IPS DF 4.7 (cell line): ENCODE data around the gene MAN1C1.

Source experiments
- DNase-seq: peaks from one replicate; pipeline ENCODE4 v3.0.0-alpha.2; 2013; ENCODE audit warnings: low spot score; ENCODE audit errors: extremely low read depth

MAN1C1 gene

DNA sequence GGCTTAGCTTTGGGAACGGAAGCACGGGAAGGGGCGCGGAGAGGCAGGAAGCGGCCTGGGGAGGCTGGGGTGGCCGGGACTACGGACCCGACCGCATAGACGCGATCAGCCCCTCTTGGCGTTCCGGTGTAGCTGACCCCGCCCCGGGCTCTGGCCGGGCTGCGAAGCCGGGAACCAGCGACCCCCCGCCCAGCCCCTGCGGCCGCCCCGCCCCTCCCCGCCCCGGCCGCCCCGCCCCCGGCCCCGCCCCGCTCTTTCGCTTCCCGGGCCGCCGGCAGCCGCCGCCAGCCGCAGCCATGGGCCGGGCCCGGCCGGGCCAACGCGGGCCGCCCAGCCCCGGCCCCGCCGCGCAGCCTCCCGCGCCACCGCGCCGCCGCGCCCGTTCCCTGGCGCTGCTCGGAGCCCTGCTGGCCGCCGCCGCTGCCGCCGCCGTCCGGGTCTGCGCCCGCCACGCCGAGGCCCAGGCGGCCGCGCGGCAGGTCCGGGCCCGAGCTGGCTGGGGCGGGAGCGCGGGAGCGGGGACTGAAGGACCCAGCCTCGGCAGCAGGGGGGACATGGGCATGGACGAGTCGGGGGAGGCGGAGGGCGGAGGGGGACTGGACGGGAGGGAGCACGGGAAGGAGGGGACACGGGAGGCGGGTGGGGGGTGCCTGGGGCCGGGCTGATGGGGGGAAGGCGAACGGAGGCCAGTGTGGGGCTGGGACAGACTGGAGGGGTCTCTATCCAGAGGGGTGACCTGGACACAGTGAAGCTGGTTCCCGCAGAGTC is 183.5 kb downstream of the MAN1C1 start, which contains the start of gene SELENON:
TSS of gene SELENON (plus strand) at position 259 of the 768 bp plus-strand sequence. CDS start at position 297, 38 bp downstream.
- DNase-seq, result no peak

DNA sequence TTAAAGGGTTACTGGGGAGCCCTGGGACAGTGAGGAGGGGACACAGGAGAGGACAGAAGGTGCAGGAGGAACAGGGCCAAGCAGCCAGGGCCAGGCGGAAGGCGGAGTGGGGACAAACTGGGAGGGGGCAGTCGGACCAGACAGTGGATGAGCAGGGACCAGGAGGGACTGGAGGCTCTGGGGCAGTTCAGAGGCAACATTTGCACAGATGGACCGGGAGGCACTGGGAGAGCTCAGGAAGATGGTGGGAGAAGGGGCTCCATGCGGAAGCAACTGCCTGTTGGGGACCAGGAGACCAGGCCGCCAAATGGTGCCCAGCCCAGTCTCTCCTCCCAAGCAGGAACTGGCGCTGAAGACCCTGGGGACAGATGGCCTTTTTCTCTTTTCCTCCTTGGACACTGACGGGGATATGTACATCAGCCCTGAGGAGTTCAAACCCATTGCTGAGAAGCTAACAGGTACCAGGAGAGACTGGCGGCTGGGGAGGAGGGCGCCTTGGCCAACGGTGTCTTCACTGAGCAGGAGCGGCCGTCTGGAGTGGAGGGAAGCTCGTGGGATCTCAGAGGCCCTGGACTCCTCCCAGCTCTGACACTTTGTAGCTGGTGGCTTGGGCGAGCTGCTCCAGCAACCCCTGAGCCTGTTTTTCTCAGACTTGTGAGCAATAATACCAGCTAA is 184.2 kb downstream of the MAN1C1 start:
- no peak for DNase-seq

DNA sequence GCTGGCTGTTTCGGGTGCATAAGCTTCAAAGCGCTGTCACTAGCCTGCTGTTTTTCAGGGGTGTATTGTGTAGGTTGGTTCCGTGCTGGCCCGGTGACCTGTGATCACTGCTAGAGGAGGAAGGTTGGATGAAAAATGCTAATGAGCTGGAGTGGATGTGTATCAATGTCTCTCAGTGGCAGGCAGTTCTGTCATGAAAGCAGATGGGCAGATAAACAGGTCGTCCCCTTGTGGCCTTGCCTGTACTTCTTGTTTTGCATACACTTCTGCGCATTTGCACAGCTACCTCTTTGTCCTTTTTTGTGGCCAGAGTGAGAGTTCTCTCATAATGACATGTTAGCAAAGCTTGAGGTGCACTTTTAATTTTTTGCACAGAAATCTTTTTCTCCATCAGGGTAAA is 186.3 kb downstream of the MAN1C1 start:
- DNase-seq, result no peak

DNA sequence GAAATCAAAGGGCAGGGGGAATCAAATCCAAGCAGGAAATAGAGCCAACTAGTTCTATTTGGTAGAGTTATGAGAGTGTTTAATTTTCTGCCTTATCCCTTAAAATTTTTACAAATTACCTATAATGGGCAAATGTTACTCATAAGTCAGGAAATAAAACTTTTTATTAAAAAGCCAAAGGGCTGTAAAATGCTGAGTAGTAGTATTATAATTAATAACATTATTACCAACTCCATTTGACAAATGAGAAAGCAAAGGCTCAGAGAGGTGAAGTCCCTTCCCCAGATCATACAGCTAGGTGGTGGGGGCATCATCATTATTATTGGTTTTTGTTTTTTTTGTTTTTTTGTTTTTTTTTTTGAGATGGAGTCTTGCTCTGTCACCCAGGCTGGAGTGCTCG is 186.8 kb downstream of the MAN1C1 start:
- DNase-seq, result no peak

DNA sequence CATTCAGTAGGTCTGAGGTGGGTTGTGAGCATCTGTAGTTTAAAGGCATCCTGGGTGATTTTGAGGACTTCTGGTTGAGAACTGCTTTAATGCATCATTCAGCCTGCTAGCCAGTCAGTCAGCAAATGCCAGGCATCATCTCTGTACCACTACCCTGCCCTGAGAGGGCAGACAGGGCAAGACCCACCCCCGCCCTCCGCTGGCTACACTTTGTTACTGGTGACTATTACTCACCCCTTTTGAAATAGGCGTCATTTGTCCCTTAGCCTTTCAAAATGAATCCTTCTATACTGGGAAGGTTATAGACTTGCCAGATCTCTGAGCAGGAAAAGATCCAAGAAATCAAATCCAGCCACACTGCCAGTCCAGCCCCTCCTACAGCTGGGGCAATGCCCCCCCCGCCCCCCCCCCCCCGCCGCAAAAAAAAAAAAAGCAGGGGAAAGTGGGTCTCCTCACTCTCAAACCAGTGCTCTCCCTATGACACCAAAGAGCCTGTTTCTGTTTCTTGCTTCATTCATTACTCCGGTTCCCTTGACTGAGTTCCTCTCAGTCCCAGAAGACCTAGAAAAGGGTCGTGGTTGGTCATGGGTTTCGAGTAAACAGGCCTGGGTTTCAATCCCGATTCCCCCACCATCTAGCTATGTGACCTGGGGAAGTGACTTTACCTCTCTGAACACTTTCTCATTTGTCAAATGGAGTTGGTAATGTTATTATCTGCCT is 187.8 kb downstream of the MAN1C1 start:
- DNase-seq, result no peak

DNA sequence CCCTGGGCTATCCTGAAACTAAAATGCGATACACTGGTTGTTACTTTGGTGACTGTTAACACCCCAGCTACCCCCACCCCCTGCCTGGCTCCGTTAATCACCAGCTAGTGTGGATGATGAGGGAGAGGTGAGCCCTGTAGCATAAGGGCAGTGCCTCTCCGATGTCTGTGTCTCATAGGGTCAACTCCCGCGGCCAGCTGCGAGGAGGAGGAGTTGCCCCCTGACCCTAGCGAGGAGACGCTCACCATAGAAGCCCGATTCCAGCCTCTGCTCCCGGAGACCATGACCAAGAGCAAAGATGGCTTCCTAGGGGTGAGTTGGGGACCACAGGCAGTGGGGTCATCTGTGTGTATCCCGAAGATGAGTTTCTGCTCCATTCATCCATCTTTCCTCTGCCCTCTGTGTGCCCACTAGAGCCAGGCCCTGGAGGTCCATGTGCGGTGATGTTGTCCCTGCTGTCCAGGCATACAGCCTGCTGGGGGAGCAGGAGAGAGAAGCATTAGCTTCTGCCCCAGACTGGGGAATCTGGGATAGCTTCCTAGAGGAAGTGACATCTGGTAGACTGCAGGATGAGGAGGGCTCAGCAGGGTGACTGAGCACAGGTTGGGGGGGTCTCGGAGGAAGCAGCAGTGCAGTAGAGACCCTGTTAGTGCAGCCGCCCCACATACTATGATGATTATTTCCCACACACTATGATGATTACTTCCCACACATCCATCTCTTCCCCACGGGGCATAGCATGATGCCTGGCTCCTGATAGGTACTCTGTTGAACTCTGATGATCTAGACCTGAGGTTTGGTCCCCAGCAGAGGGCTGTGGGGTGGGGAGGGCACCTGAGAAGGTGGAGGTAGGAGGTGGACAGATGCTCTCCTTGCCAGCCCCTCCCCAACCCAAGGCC is 188.6 kb downstream of the MAN1C1 start:
- DNase-seq, result no peak

DNA sequence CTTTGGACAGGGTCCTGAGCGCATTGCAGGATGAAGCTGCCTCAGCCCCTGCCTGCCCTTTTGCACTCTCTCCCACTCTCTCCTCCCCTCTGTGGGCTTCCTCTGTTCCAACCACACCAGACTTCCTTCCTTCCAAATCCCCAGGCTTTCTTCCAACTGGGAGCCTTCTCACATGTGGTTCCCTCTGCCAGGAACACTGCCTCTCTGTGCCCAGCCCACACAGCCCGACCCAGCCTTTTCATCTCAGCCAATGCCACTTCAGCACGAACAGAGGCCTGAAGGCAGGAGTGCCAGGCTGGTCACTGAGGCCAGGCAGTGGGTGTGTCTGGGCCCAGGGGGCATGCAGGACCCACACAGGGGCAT is 189.3 kb downstream of the MAN1C1 start:
- DNase-seq, result no peak

DNA sequence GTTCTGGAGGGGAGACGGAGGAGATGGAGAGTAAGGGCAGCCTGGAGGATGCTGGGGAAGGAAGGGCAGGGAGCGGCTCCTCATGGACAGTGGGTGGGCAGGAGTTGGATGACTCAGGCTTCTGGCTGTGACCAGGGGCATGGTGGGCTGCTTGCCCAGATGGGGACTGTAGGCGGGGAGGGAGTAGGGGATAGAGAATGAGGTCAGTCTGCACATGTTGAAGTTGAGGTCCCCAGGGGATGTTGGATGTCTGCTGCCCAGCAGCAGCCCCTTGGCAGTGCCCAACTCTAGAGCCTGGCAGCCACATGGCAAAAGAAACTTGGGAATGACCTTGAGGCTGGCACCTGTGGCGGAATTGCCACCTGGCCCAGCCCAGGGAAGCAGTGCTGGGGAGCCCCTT is 189.8 kb downstream of the MAN1C1 start:
- no peak for DNase-seq

DNA sequence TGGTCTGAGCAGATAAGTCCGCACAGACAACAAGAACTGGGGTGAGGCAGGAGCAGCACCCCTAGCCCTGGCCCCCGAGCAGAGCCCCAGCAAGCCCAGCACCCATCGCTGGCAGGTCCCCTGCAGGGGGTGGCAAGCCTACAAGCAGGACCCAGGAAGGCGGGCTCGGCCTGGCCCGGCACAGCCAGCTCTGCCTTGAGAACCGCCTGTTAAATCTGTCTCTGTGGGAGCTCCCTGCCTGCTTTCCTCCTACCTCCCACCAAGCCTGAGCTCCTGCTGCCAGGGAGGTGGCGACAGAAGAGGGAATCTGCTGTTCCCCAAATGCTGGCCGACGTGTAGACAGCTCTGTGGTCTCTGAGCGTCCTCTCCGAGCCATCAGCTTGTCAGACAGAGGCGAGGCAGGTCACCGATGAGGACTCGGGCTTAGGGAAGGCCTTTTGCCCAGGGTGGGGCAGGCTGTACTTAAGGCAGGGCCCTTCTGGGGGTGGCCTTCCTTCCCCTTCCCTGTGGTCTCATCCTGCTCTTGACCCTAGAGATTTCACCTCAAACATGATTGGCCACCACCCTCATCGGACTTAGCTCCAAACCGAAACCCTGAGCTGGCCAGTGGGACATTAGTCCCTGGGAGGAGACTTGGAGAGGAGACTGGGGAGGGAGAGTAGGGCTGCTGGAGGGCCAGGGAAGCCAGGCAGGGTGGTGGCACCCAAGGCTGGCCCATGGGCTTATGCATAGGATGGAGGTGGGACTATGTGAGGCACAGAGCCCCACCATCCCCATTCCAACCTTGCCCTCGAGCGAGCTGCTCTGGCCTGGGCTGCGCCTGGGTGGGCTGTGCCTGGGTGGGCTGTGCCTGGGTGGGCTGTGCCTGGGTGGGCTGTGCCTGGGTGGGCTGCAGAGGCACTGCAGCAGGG is 191.1 kb downstream of the MAN1C1 start:
- no peak for DNase-seq

DNA sequence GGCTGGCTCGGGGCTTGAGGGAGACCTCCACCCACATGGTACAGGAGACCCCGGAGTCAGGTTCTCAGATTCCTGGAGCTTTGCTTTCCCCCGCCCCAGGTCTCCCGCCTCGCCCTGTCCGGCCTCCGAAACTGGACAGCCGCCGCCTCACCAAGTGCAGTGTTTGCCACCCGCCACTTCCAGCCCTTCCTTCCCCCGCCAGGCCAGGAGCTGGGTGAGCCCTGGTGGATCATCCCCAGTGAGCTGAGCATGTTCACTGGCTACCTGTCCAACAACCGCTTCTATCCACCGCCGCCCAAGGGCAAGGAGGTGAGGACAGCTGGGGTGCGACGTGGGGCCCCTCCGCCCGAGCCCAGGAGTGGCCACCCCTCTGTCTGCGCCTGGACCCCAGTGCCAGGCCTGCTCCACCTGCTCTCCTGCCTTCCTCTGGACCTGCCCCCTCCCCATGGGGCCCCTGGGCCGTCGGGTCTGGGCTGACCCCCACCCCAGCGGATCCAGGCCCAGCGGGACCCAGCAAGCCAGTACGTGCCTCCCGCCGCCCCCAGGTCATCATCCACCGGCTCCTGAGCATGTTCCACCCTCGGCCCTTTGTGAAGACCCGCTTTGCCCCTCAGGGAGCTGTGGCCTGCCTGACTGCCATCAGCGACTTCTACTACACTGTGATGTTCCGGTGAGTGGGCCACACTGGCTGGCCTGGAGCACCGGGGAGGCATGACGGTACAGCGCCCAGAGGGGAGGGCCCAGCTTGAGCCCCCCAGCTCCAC is 192.1 kb downstream of the MAN1C1 start:
- no peak for DNase-seq

DNA sequence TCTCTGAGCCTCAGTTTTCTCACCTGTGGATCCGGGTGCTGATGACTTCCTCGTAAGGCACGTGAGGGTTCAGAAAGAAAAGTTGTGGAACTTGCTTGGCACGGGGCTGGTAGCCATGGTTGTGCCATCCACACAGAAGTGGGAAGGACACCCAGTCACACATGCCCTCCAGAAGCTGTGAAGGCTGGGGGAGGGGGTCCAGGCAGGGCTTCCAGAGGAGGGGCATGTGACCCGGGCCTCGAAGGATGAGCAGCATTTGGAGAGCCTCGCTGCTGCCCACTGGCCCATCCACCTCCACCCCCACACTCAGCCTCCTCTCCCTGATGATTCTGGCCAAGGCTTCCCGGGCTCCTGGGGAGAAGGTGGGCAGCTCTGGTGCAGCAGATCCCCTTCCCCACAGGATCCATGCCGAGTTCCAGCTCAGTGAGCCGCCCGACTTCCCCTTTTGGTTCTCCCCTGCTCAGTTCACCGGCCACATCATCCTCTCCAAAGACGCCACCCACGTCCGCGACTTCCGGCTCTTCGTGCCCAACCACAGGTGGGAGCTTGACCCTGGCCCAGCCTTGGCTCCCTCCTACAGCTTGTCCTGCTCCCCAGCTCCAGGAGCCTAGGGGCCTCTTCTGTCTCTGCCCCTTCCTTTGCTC is 192.8 kb downstream of the MAN1C1 start:
- no peak for DNase-seq

DNA sequence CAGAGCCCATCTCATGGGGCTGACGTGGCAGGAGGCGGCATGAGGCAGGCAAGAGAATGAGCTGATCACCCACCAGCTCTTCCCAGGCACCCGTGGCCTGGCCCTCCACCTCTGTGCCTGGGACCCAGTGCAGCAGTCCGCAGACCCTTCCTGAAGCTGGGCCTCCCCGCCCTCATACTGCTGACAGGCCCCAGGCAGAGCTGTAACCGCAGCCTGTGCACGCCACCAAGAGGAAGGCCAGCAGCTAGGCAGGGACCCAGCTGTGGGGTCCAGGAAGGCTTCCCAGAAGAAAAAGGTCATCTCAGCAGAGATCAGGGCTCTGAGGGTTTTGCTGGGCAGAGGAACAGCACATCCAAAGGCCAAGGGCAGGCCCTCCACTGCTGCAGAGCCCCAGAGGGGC is 193.3 kb downstream of the MAN1C1 start:
- DNase-seq, result no peak

DNA sequence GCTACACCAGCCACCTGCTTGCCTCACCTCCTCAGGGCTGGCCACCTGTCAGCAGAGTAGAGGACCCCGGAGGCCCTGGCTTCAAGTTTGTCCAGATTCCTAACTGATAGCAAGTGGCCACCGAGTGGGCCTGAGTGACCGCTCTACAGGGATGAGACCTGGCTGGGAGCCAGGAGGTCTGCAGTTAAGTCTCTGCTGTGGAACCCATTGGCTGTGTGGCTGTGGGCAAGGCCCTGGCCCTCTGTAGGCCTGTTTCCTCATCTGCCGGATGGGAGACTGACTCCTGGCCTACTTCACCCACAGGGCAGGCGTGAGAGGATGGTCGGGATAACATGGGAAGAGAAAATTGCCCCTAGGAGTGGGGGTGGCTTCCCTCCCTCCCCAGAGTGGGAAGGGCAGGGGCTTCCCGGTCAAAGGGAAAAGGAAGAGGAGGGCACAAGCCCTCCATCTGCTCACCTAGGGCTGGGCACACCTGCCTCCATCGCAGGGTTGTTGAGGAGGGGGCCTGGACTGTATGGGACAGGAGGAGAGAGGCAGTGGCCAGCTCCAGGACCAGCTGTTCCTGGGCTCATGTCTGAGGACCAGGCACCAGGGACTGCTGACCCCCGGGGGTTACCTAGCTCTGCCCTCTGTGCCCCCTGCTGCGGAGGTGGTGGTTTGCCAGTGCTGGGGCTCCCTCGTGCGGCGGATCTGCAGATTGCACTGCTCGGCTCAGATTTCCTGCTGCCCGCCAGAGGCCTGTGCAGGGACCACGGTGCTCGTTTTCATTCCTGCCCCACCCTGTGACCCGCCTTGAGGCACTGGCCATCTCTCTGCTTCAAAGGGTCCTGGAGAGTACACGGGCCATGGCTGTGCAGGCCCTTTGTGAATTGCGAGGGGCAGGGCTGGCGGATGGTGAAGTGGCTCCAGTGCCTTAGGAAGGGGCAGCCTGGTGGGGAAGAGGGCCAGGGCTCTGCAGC is 194.0 kb downstream of the MAN1C1 start:
- no peak for DNase-seq

DNA sequence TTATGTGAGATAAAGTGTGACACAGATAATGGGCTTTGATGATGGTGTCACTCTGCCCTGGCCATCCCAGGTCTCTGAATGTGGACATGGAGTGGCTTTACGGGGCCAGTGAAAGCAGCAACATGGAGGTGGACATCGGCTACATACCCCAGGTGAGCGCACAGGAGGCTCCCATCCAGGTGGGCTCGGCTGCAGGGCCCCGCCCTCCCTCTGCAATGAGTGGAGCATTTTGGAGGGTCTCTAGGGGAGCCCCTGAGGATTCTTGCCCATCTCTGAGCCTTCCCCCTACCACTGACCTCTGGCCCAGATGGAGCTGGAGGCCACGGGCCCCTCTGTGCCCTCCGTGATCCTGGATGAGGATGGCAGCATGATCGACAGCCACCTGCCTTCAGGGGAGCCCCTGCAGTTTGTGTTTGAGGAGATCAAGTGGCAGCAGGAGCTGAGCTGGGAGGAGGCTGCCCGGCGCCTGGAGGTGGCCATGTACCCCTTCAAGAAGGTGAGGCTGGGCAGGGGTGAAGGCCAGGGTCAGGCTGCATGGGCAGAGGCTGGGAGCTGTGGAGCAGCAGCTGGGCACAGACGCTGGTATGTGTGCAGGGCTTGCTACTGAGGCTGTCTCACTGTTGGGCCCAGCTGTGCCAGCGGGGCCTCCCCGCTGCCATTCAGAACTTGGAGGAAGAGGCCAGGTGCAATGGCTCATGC is 194.9 kb downstream of the MAN1C1 start:
- no peak for DNase-seq

DNA sequence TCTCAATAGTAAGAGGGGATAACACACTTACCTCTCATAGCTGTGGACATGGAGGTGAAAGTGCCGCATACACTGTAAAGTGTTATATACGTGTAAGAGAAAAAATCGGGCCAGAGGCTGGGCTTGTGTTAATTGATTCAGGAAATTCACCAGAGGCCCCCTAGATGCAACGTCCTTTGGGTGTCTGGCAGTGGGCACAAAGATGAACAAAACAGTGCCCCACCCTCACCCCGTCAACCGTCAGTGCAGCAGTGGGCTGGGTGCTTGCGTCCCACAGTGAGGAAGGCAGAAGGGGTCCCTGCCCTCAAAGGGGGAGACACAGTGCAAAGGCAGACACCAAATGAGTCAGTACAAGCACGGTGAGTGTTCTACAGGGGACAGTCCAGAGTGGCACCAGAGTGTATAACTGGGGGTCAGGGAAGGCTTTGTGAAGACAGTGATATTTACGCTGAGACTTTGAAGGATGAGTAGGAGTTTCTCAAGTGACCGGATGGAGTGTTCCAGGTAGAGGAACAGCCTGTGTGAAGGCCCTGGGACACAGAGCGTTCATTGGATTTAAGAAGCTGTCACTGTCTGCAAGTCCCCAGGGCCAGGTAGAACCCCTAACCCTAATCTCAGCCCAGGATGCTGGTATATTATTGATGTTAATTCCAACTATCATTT is 196.6 kb downstream of the MAN1C1 start:
- DNase-seq, result no peak

DNA sequence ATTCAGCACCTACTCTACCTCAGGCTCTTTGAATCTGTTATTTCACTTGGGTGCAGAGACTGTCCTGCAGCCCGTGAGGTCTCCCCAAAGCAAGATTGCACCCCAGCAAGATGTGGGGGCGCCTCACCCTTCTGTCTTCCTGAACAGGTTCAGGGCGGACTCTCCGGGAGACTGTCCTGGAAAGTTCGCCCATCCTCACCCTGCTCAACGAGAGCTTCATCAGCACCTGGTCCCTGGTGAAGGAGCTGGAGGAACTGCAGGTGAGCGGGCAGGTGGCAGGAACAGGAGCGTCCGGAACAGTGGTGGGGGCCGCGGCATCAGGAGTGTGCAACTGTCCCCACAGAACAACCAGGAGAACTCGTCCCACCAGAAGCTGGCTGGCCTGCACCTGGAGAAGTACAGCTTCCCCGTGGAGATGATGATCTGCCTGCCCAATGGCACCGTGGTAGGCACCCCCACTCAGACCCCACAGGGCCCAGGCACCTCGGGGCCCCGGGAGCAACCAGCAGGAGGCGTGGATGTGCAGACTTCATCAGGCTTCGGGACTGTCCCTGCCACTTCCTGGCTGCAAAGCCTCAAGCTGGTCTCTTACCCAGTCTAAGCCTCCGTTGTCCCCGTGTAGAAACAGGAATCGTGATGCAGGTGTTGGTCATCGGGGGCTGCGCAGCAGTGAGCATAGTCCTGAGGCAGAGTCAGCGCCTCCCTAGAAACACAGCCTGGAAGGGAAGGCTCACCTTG is 197.3 kb downstream of the MAN1C1 start:
- no peak for DNase-seq
